Epithelial cell of esophagus (primary cell): ENCODE results near the gene ACVR1B.

Source experiments
- DNase-seq: peaks from one replicate; pipeline ENCODE4 v3.0.0; 2010; ENCODE audit warnings: low read depth
- H3K4me3 ChIP-seq: 2 replicates; pipeline ENCODE4 v1.5.1; 2011; ENCODE audit warnings: mild to moderate bottlenecking, low read length, control low read depth
- TF ChIP-seq, protein P1 (sequence below): IDR thresholded peaks from 2 replicates; pipeline ENCODE4 v1.5.1; 2011; ENCODE audit warnings: low read depth, mild to moderate bottlenecking, low read length, control low read depth, inconsistent platforms; ENCODE audit not compliant: insufficient read depth; ENCODE audit errors: missing control alignments

The ACVR1B gene

DNA sequence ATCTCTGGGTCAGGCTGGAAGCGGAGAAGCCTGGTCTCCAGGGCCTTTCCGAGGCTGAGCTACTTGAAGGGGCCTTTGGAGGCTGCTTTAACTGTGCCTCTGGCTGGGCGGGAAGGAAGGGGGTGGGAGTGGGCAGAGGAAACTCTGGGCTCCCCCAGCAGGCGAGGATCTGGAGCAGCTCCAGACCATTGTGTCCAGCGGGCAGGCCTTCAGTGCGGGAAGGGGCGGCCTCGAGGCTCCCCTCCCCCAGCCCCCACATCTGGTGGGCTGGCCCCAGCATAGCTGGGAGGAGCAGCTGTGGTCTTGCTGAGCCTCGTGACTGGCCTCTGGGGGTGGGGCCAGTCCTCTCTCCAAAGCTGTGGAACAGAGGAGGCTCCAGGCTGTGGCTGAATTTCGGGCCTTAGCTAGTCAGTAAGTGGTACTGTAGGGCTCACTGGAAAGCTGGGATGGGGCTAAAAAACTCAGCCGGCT lies 58.7 kb downstream of the ACVR1B start:
- H3K4me3 ChIP-seq, result no peak overlapping the region
- DNase-seq, result no peak
- TF ChIP-seq, protein P1, sequence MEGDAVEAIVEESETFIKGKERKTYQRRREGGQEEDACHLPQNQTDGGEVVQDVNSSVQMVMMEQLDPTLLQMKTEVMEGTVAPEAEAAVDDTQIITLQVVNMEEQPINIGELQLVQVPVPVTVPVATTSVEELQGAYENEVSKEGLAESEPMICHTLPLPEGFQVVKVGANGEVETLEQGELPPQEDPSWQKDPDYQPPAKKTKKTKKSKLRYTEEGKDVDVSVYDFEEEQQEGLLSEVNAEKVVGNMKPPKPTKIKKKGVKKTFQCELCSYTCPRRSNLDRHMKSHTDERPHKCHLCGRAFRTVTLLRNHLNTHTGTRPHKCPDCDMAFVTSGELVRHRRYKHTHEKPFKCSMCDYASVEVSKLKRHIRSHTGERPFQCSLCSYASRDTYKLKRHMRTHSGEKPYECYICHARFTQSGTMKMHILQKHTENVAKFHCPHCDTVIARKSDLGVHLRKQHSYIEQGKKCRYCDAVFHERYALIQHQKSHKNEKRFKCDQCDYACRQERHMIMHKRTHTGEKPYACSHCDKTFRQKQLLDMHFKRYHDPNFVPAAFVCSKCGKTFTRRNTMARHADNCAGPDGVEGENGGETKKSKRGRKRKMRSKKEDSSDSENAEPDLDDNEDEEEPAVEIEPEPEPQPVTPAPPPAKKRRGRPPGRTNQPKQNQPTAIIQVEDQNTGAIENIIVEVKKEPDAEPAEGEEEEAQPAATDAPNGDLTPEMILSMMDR, result no peak

DNA sequence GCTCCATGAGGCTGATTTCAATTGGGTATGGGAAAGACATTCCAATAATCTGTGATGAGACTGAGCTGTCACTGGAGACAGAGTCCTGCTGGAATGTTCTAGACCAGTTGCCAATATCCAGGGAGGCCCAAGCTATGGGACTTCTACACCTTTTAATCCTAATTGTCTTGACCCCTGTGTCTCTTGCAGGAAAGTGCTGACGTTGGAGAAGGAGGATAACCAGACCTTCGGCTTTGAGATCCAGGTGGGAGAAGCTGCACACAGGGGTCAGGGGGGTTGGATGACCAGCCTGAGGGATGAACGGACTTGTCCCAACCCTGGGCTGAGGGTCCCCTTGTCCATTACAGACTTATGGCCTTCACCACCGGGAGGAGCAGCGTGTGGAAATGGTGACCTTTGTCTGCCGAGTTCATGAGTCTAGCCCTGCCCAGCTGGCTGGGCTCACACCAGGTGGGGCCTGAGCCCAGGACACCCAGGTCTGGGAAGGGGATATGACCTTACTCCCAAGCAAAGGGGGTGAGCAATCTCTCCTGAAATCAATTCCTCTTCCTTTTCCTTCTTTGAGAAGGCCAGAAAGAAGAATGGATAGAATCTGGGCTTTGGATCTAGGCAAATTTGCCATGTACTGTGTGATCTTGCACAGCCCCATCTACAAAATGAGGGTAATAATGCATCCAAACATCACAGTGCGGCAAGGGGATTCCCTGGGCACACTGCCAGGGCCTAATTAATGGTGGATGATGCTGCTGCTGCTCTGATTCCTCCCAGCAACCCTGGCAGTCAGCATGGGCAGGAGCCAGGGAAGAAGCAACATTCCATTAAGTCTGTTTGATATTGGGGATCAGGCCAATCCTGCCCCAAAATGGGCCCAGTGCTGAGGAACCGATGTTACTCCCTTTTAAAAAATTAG lies 59.4 kb downstream of the ACVR1B start:
- no peak for DNase-seq
- no peak overlapping the region for H3K4me3 ChIP-seq
- TF ChIP-seq, protein P1, result no peak

DNA sequence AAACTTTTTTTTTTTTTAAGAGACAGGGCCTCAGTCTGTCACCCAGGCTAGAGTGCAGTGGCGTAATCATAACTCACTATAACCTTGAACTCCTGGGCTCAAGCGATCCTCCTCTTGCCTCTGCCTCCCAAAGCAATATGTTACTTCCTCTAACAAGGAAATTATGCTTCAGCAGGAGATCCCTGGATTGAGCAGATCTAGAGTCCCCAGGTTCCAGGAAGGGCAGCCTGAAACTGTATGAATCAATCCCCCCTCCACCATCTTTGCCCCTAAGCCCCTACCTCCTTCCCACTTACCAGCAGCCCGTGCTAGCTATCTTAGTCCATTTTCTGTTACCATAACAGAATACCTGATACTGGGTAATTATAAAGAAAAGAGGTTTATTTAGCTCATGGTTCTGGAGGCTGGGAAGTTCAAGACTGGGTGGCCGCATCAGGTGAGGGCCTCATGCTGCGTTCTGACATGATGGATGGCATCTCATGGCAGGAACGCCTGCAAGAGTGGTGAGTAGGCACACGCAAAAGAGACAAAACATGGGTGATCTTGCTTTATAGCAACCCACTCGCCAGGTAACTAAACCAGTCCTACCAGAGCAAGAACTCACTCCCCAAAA lies 60.2 kb downstream of the ACVR1B start:
- no peak for DNase-seq
- no peak overlapping the region for H3K4me3 ChIP-seq
- TF ChIP-seq, protein P1, result no peak

DNA sequence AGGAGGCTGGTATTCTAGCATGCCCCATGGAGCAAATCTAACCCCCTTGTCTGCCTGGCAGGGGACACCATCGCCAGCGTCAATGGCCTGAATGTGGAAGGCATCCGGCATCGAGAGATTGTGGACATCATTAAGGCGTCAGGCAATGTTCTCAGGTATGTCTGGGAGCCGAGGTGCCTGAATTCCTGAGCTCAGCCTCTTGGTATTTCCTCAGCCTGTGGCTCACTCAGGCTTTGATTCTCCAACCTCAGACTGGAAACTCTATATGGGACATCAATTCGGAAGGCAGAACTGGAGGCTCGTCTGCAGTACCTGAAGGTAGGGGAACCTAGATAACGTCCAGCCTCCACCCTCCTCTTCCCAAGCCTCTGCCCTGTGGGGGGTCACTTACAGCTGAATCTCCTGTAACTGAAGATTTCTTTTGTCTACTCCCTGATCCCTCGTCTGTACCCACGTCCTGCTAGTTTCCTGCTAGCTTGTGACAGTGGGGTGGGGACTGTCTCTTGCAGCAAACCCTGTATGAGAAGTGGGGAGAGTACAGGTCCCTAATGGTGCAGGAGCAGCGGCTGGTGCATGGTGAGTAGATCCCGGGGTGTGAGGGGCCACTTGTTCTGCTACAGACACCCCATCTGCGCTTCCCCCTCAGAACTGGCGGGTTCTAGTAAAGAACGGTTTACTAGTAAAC lies 62.3 kb downstream of the ACVR1B start:
- no peak overlapping the region for H3K4me3 ChIP-seq
- DNase-seq, result peak; percentile 23
- TF ChIP-seq, protein P1, result no peak

DNA sequence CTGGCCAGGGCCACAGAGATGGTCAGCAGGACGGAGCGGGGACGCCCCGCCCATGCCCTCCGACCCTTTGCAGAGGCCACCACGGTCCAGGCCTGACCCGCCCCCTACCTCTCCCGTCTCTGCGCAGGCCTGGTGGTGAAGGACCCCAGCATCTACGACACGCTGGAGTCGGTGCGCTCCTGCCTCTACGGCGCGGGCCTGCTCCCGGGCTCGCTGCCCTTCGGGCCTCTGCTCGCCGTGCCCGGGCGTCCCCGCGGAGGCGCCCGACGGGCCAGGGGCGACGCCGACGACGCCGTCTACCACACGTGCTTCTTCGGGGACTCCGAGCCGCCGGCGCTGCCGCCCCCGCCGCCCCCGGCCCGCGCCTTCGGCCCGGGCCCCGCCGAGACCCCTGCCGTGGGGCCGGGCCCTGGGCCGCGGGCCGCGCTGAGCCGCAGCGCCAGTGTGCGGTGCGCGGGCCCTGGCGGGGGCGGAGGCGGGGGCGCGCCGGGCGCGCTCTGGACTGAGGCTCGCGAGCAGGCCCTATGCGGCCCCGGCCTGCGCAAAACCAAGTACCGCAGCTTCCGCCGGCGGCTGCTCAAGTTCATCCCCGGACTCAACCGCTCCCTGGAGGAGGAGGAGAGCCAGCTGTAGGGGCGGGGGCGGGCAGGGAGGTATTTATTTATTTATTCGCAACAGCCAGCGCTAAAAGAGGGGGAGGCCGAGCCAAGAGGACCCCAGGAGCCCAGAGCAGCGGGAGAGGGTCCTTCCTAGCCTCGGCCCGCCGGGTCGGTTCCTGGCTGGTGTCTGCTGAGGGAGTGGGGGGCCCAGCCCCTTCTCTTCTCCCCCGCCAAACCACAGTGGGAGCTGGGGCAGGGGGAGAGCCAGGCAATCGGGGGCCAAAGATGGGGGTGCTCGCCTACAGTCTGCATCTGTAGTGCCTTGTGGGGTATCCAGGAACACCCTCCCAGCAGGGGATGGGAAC lies 63.4 kb downstream of the ACVR1B start:
- no peak overlapping the region for H3K4me3 ChIP-seq
- TF ChIP-seq, protein P1, result no peak
- peak; percentile 26 for DNase-seq

DNA sequence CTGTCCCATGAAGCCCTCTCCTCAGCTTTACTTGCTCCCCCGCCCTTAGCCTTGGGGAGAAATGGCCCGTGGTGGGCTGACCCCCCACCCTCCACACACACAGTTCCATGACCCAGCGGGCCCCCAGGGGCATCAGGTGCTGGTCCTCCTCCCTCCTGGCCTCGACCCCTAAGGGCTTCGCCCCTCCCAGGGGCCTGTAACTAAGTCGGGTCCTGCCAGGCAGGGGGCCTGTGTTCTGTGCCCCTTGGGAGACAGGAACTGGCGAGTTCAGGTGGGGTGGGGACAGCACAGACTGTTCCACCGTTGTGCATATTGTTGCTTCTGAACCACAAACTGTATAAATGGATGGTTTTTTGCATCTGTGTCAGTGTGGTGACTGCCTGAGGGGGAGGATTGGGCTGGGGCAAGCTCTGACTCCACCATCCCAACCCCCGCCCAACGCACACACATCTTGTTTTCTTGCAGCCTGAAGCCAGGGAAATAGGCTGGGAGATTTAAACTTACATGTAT lies 64.1 kb downstream of the ACVR1B start:
- peak; percentile 86 for DNase-seq
- TF ChIP-seq, protein P1, result no peak
- H3K4me3 ChIP-seq, result no peak overlapping the region
